Measurements from ENCODE around the gene IFT81. TPM values are rescaled to one million over a fixed set of nuclear protein-coding genes. Genes with fewer than 3 reads are reported as not detected.

The IFT81 gene
- total RNA-seq, 6 experiments from 2014 or later = 1.3 to 5.1 (median 2.5) TPM

- ATAC-seq = peak; percentile 35 to 51 (median 42)
- H3K27me3 ChIP-seq = no peaks in the 10 kb centered on the region
- no peaks in the 10 kb centered on the region for H3K36me3 ChIP-seq
- H3K4me3 ChIP-seq = no peak overlapping the region
- H3K27ac ChIP-seq = no peak overlapping the region
- TF ChIP-seq POLR2A (IDR thresholded peaks at IDR 0.05) (no peak), CTCF (IDR thresholded peaks at IDR 0.05) (no peak)
- 52% methylated on average over 9 of the region's 9 CpGs for WGBS (ENCODE audit: insufficient coverage, low coverage, low lambda C conversion rate, missing lambda C conversion rate)
- no peak for DNase-seq
- intact Hi-C loops (cut with DNase I) = no loop called here
- peaks cover 0 to 10% (median 0%) of the 10 kb centered on the region in 4 donors for H3K4me1 ChIP-seq
- H3K9me3 ChIP-seq = no peaks in the 10 kb centered on the region
Observed at GRCh38 chr12:110266980-110267620, 142.9 kb downstream of the IFT81 start.

Other genes with a start within 250 kb of the IFT81 start
- 10 to 100 TPM in 5 of 6 experiments, 1 to 10 TPM in 1; 9.8 to 20.8 (median 13.6) TPM for gene GLTP, start 243.8 kb upstream of the IFT81 start, total RNA-seq
- gene TCHP, start 224.1 kb upstream of the IFT81 start, total RNA-seq = 1 to 10 TPM; 4.9 to 8.8 (median 6.8) TPM
- gene GIT2, start 128.0 kb upstream of the IFT81 start, total RNA-seq = 10 to 100 TPM; 13.3 to 24.8 (median 16.8) TPM
- 10 to 100 TPM; 14.4 to 33.7 (median 24.6) TPM for gene ANKRD13A, start 124.9 kb upstream of the IFT81 start, total RNA-seq
- gene C12orf76, start 75.8 kb upstream of the IFT81 start, total RNA-seq = 10 to 100 TPM in 1 of 6 experiments, 1 to 10 TPM in 5; 3.0 to 10.1 (median 6.4) TPM
- gene ATP2A2, start 156.9 kb downstream of the IFT81 start, total RNA-seq = 100 to 1,000 TPM in 4 of 6 experiments, 10 to 100 TPM in 2; 95.6 to 155 (median 113) TPM